IMR-90 (cell line): ENCODE measurements around the gene ARF3. TPM values are rescaled to one million over a fixed set of nuclear protein-coding genes. Genes with fewer than 3 reads are reported as not detected.
A peak's percentile ranks its signal among the peaks of the same experiment; 100 is the strongest.

Source experiments
- ATAC-seq: fragments of 200-7000 bp; cut with Tn5 transposase; 2 replicates; pipeline ENCODE4 v1.9.1; 2020; ENCODE audit warnings: low read depth, mild to moderate bottlenecking, moderate library complexity
- BruUV-seq: library from RNA; stranded (reverse); fragments of 400-500 nt; replicated peaks from 2 replicates; lab custom pipeline; 2021; lab: Mats Ljungman, UMichigan
- CTCF ChIA-PET: fragments of 300-600 bp; formaldehyde crosslinking; extraction: SDS; loops from one replicate; lab custom pipeline; 2021; ENCODE audit warnings: antibody characterized with exemption; lab: Yijun Ruan, JAX
- POLR2A ChIA-PET: fragments of 300-600 bp; sonication (Branson Sonifier 250); formaldehyde crosslinking; loops from one replicate; lab custom pipeline; 2022; ENCODE audit warnings: antibody characterized with exemption; ENCODE audit not compliant: unreplicated experiment; lab: Charles Lee
- DNase-seq: peaks from one replicate; pipeline ENCODE4 v3.0.0; 2013
- H2AFZ ChIP-seq: replicated peaks from 2 replicates; pipeline ENCODE3; 2013; ENCODE audit warnings: low read length, mild to moderate bottlenecking; ENCODE audit not compliant: poor library complexity
- H2AK5ac ChIP-seq: 2 replicates; pipeline ENCODE4 v1.6.1; 2013; ENCODE audit warnings: low read depth, low read length, inconsistent platforms
- H2AK9ac ChIP-seq: replicated peaks from 2 replicates; pipeline ENCODE3; 2013; ENCODE audit warnings: mild to moderate bottlenecking, low read depth, low read length, moderate library complexity; ENCODE audit not compliant: poor library complexity
- H2BK120ac ChIP-seq: 2 replicates; pipeline ENCODE4 v1.6.1; 2013; ENCODE audit warnings: low read depth, low read length, inconsistent platforms
- H2BK15ac ChIP-seq: 3 replicates; pipeline ENCODE4 v1.6.1; 2013; ENCODE audit warnings: low read depth, low read length, inconsistent platforms
- H2BK20ac ChIP-seq: 2 replicates; pipeline ENCODE4 v1.6.1; 2013; ENCODE audit warnings: low read depth, mild to moderate bottlenecking, inconsistent platforms, low read length, moderate library complexity
- H2BK5ac ChIP-seq: 2 replicates; pipeline ENCODE4 v1.6.1; 2013; ENCODE audit warnings: mild to moderate bottlenecking, low read depth, low read length, inconsistent platforms; ENCODE audit not compliant: poor library complexity, severe bottlenecking
- H3K14ac ChIP-seq: replicated peaks from 2 replicates; pipeline ENCODE4 v1.6.1; 2013; ENCODE audit warnings: low read depth, low read length, inconsistent platforms
- H3K18ac ChIP-seq: 2 replicates; pipeline ENCODE4 v1.6.1; 2013; ENCODE audit warnings: low read depth, low read length, control low read depth
- H3K23ac ChIP-seq: 2 replicates; pipeline ENCODE4 v1.6.1; 2013; ENCODE audit warnings: low read depth, low read length, inconsistent platforms
- H3K27ac ChIP-seq: 2 replicates; pipeline ENCODE4 v1.5.1; 2013; ENCODE audit warnings: mild to moderate bottlenecking, control low read depth, low read length; ENCODE audit not compliant: insufficient read depth
- H3K27me3 ChIP-seq: 2 replicates; pipeline ENCODE4 v1.6.1; 2013; ENCODE audit warnings: low read length; ENCODE audit not compliant: control insufficient read depth, insufficient read depth
- H3K36me3 ChIP-seq: 2 replicates; pipeline ENCODE4 v1.6.1; 2013; ENCODE audit warnings: low read length, mixed read lengths; ENCODE audit not compliant: control insufficient read depth, insufficient read depth
- H3K4ac ChIP-seq: 2 replicates; pipeline ENCODE4 v1.6.1; 2013; ENCODE audit warnings: low read depth, low read length, inconsistent platforms
- H3K4me1 ChIP-seq: 2 replicates; pipeline ENCODE4 v1.6.1; 2013; ENCODE audit warnings: low read length, mixed read lengths; ENCODE audit not compliant: control insufficient read depth, insufficient read depth
- H3K4me2 ChIP-seq: 2 replicates; pipeline ENCODE4 v1.6.1; 2013; ENCODE audit warnings: low read depth, mild to moderate bottlenecking, control low read depth, low read length, moderate library complexity
- H3K4me3 ChIP-seq: 2 replicates; pipeline ENCODE4 v1.5.1; 2013; ENCODE audit warnings: low read depth, mild to moderate bottlenecking, control low read depth, low read length, moderate library complexity; ENCODE audit not compliant: insufficient read depth
- H3K56ac ChIP-seq: 2 replicates; pipeline ENCODE4 v1.6.1; 2013; ENCODE audit warnings: low read length, inconsistent platforms; ENCODE audit not compliant: insufficient read depth; ENCODE audit errors: extremely low read depth
- H3K79me1 ChIP-seq, 2 experiments: 2 replicates each; pipeline ENCODE4 v1.6.1; 2013; ENCODE audit warnings: low read length in 2 of 2, inconsistent platforms in 1 of 2, low read depth in 1 of 2
- H3K9ac ChIP-seq: 2 replicates; pipeline ENCODE4 v1.6.1; 2013; ENCODE audit warnings: low read depth, low read length, control low read depth
- H3K9me1 ChIP-seq: 2 replicates; pipeline ENCODE4 v1.6.1; 2013; ENCODE audit warnings: low read length, inconsistent platforms; ENCODE audit not compliant: insufficient read depth
- H3K9me3 ChIP-seq: 2 replicates; pipeline ENCODE4 v1.6.1; 2013; ENCODE audit warnings: low read length; ENCODE audit not compliant: control insufficient read depth, insufficient read depth
- H4K20me1 ChIP-seq: 2 replicates; pipeline ENCODE4 v1.6.1; 2013; ENCODE audit warnings: low read length, inconsistent platforms; ENCODE audit not compliant: insufficient read depth
- H4K5ac ChIP-seq: 2 replicates; pipeline ENCODE4 v1.6.1; 2013; ENCODE audit warnings: mild to moderate bottlenecking, low read depth, low read length, control low read depth
- H4K8ac ChIP-seq, 2 experiments: 2 replicates each; pipeline ENCODE4 v1.6.1; 2013; ENCODE audit warnings: low read depth in 2 of 2, low read length in 2 of 2, control low read depth in 1 of 2, inconsistent platforms in 1 of 2
- H4K91ac ChIP-seq: 2 replicates; pipeline ENCODE4 v1.6.1; 2013; ENCODE audit warnings: low read depth, low read length, inconsistent platforms; ENCODE audit not compliant: insufficient read depth
- MAZ ChIP-seq: IDR thresholded peaks from 2 replicates; pipeline ENCODE4 v1.6.1; 2012; ENCODE audit warnings: low read depth, mild to moderate bottlenecking, low read length, improper control_type of control experiment, moderate library complexity, borderline replicate concordance
- NFE2L2 ChIP-seq: fragments of 150-350 bp; IDR thresholded peaks from 2 replicates; pipeline ENCODE4 v1.6.1; 2016; ENCODE audit warnings: low read depth, mild to moderate bottlenecking, low read length
- RAD21 ChIP-seq: IDR thresholded peaks from 2 replicates; pipeline ENCODE4 v1.6.1; 2012; ENCODE audit warnings: low read length, improper control_type of control experiment
- SMC3 ChIP-seq: fragments of 150-350 bp; IDR thresholded peaks from 2 replicates; pipeline ENCODE4 v1.6.1; 2016; ENCODE audit warnings: low read depth, mild to moderate bottlenecking, antibody characterized with exemption, low read length, moderate library complexity
- dilution Hi-C: fragments of 300-500 bp; cut with HindIII; formaldehyde crosslinking; loops from one replicate; pipeline ENCODE4 v1.14.3; 2018; ENCODE audit warnings: low sequenced_read_pairs; ENCODE audit not compliant: unreplicated experiment
- in situ Hi-C: fragments of 300-500 bp; cut with MboI; formaldehyde crosslinking; loops from 3 replicates; pipeline ENCODE4 v1.14.3; 2019; ENCODE audit warnings: low sequenced_read_pairs, inconsistent platforms, mixed read lengths
- intact Hi-C: fragments of 100-400 bp; cut with micrococcal nuclease; formaldehyde crosslinking; loops from 2 replicates; pipeline ENCODE4 v1.10.0; 2022
- polyA plus RNA-seq, 3 experiments: library from polyadenylated mRNA; depleted of rRNA; stranded (reverse); fragments of >200 nt; gene quantifications; 2 replicates each; pipeline ENCODE4 v1.2.3, GENCODE V29; 2012; ENCODE audit warnings: low replicate concordance in 1 of 3
- total RNA-seq: library from RNA; depleted of rRNA; stranded (reverse); fragments of >200 nt; gene quantifications from 2 replicates; pipeline ENCODE4 v1.2.3, GENCODE V29; 2012
- TF ChIP-seq, protein P1 (sequence below): fragments of 150-350 bp; IDR thresholded peaks from 2 replicates; pipeline ENCODE4 v1.6.1; 2016; ENCODE audit warnings: low read depth, mild to moderate bottlenecking, low read length, moderate library complexity, borderline replicate concordance
- TF ChIP-seq, protein P2 (sequence below): conservative IDR thresholded peaks from 2 replicates; pipeline ENCODE4 v1.5.1; 2012; ENCODE audit warnings: mild to moderate bottlenecking, low read depth, low read length, improper control_type of control experiment

The ARF3 gene
- total and polyA plus RNA-seq, 2 of the 4 experiments (the other 2 are of a cell fraction): 97.7 to 198 TPM

DNA sequence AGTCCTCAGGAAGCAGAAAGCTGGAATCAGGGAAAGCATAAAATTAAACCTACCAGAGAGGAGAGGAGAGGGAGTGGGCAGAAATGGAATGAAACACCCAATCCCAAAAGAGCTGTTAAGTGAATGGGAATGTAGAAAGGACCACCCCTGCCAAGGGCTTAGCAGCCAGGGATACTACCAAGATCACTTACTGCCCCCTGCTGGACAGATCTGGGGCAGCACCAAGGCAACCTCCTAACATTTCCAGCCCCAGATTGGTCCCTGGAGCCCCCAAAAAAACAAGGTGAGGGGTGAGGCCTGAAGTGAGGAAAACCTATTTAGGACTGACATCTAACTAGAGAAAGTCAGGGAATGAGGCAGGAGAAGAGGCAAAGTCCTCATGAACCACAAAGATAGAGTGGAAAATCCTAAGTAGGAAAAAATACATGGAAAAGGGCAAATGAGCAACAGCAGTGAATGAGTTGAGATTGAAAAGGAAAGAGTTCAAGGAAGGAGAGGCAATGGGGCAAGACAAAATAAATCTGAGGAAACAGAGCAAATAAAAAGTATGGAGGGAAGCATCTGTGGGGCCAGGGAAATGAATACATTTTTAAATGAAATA lies 20.8 kb downstream of the ARF3 start:
- H4K20me1 ChIP-seq: peaks cover 54% of the 10 kb centered on the region
- H3K18ac ChIP-seq: no peak overlapping the region
- no peak overlapping the region for H3K4ac ChIP-seq
- no peak overlapping the region for H2AK9ac ChIP-seq
- peak; percentile 79 for DNase-seq
- peaks cover 28 to 73% of the 10 kb centered on the region in 2 experiments; a peak in 3 of 4 replicates for H3K79me1 ChIP-seq
- H4K91ac ChIP-seq: no peak overlapping the region
- ChIA-PET CTCF (interaction anchor here (0.5 to 1.9 kb wide), 8 partner anchors 11 to 83 kb away, joined by 3 to 9 read pairs (median 3); partner anchors contain the start of genes ARF3 and FKBP11), POLR2A (no interaction called here)
- no peak overlapping the region for H4K5ac ChIP-seq
- H3K9me1 ChIP-seq: peaks cover 11% of the 10 kb centered on the region; the same call in 1 of the 2 replicates
- peak; percentile 44; the same call in 1 of the 2 replicates for TF ChIP-seq MAZ
- TF ChIP-seq SMC3: peak; percentile 80
- no peak for TF ChIP-seq NFE2L2
- TF ChIP-seq, protein P1, sequence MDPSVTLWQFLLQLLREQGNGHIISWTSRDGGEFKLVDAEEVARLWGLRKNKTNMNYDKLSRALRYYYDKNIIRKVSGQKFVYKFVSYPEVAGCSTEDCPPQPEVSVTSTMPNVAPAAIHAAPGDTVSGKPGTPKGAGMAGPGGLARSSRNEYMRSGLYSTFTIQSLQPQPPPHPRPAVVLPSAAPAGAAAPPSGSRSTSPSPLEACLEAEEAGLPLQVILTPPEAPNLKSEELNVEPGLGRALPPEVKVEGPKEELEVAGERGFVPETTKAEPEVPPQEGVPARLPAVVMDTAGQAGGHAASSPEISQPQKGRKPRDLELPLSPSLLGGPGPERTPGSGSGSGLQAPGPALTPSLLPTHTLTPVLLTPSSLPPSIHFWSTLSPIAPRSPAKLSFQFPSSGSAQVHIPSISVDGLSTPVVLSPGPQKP: no peak
- TF ChIP-seq, protein P2, sequence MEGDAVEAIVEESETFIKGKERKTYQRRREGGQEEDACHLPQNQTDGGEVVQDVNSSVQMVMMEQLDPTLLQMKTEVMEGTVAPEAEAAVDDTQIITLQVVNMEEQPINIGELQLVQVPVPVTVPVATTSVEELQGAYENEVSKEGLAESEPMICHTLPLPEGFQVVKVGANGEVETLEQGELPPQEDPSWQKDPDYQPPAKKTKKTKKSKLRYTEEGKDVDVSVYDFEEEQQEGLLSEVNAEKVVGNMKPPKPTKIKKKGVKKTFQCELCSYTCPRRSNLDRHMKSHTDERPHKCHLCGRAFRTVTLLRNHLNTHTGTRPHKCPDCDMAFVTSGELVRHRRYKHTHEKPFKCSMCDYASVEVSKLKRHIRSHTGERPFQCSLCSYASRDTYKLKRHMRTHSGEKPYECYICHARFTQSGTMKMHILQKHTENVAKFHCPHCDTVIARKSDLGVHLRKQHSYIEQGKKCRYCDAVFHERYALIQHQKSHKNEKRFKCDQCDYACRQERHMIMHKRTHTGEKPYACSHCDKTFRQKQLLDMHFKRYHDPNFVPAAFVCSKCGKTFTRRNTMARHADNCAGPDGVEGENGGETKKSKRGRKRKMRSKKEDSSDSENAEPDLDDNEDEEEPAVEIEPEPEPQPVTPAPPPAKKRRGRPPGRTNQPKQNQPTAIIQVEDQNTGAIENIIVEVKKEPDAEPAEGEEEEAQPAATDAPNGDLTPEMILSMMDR: peak; percentile 90
- peak; percentile 84 for TF ChIP-seq RAD21
- H2BK20ac ChIP-seq: no peak overlapping the region
- dilution Hi-C loops (no loop called here), in situ Hi-C loops (loop anchor here (5.0 kb wide), 1 partner anchor 84 kb away; the partner anchor contains the start of gene DDX23), intact Hi-C loops (loop anchor here (1.0 to 2.0 kb wide), 2 partner anchors 46 to 83 kb away; no protein-coding TSS in a partner anchor)
- H2BK5ac ChIP-seq: no peak overlapping the region
- H3K23ac ChIP-seq: no peak overlapping the region
- no peak overlapping the region for H3K4me3 ChIP-seq
- no peak overlapping the region for H3K56ac ChIP-seq
- H3K9me3 ChIP-seq: no peaks in the 10 kb centered on the region
- no peak overlapping the region for H2AK5ac ChIP-seq
- H2AFZ ChIP-seq: no peak overlapping the region
- no peak overlapping the region for H4K8ac ChIP-seq
- BruUV-seq: TSS peak; percentile 37
- H3K27ac ChIP-seq: no peak overlapping the region
- peak; percentile 95 for ATAC-seq
- no peak overlapping the region for H2BK120ac ChIP-seq
- H3K4me2 ChIP-seq: no peak overlapping the region
- H3K14ac ChIP-seq: no peak overlapping the region
- H3K9ac ChIP-seq: no peak overlapping the region
- peaks cover 64% of the 10 kb centered on the region for H3K36me3 ChIP-seq
- H2BK15ac ChIP-seq: no peak overlapping the region
- no peaks in the 10 kb centered on the region for H3K27me3 ChIP-seq
- no peaks in the 10 kb centered on the region for H3K4me1 ChIP-seq
